A549 treated with GW870086 at 1 μM for 4 hours (cell line): ENCODE results near the gene COQ10A. TPM values are rescaled to one million over a fixed set of nuclear protein-coding genes. Genes with fewer than 3 reads are reported as not detected.

Experiments
- total RNA-seq: library from RNA; stranded (reverse); fragments of 200-300 nt; extraction: Qiagen RNA extraction; gene quantifications from 5 replicates; pipeline ENCODE4 v1.2.3, GENCODE V29; 2022; ENCODE audit warnings: low read depth

COQ10A gene
- total RNA-seq: 16.2 to 17.4 TPM (median 17.0 TPM) in 5 replicates

DNA sequence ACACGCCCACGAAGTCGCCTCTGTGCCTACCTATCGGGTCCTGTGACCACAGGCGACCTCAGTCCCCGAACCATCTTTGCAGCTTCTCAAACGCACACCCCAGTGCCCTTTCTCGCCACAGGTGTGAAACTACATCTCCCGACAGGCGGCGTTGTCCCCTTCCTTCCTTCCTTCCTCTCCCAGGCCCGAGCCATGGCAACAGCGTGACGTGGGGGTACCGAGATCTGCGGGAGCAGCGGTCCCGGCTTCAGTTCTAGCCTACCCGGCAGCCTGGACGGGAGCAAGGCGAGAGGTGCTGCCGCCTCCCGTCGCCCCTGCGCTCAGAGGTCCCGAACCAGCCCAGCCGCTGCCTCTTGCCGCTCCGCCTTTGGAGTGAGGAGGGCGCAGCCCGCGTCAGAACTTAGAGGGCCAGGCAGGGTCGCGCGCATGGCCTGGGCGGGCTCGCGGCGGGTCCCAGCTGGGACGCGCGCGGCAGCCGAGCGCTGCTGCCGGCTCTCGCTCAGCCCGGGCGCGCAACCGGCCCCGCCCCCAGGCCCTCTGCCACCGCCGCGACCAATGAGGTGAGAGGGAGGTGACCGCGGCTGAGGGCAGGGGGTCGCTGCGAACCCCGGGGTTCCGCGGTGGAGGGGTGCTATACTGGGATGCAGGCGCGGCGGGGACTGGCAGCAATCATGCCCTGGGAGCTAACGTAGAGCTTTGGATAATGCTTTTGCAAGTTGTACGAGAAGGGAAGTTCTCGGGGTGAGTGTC lies at the start of gene COQ10A:
TSS of gene COQ10A (plus strand) at position 250 of the 750 bp plus-strand sequence. CDS start at position 427, 177 bp downstream.

DNA sequence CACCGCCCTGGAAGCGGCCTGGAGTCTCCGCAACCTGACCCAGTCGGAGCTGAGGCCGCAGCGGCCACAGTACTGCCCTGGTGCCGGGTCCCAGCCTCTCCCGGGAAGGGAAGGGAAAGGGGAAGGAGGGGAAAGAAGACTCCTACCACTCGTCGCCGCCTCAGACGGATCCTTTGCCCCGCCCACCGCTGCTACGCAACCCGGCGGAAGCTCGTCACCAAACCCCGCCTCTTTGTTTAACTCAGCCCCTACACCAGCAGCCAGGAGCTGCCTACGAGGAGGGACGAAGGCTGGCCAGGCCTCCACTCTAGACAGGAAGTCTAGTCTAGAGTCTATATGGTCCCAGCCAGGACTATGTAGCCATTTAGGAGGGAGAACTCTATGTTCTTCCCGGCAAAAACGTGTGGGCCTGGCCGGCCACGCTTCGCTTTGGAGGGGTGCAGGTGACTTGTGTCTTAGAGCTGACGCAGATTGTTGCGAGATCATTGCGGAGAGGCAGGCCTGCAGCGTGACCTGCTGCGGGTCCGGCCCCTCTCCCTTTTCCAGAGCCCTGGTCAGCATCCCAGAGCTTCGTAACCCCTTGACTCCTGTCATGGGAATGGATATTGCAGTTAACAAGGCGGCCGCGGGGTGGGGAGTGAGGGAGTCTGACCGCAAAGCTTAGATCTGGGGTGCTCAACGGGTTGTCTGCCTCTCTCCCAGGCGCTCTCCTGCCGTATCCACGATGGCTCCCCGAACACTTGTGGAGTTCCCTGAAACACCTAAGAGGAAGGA lies 44.8 kb upstream of the COQ10A start, which contains the start of gene RNF41:
TSS of gene RNF41 (minus strand) at position 166 of the 774 bp plus-strand sequence. CDS start 7,875 bp downstream, outside the sequence.

GRCh38 chr12:56224102-56224701 lies 42.5 kb upstream of the COQ10A start, which contains the start of gene NABP2:
NABP2 (plus strand) TSS chr12:56224342; CDS start chr12:56224857, 515 bp downstream.

DNA sequence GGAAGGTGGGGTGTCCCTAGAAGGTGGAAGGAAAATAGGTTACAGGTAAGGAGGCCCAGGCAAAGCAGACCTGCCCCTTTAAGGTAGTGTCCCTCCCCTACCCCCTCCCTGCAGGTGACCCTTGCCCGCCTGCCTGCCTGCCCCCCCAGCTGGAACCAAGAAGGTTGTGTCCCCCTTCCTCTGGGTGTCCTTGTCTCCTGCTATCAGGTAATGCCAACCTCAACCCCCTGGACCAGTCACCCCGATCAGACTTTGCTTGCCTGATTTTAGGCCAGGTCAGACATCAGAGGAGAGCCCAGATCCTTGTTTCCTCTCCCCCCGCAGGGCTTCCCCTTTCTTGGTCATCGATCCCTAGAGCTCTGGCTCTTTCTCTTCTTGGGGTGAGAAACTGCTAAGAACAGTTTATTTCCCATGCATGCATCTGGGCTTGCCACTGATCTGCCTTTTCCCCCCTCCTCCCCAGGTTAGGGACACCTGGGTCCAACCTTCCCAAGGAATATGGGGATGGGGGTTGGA lies 36.8 kb upstream of the COQ10A start, which contains the start of gene SLC39A5:
TSS of gene SLC39A5 (plus strand) at position 136 of the 516 bp plus-strand sequence. CDS start 1,224 bp downstream, outside the sequence.

DNA sequence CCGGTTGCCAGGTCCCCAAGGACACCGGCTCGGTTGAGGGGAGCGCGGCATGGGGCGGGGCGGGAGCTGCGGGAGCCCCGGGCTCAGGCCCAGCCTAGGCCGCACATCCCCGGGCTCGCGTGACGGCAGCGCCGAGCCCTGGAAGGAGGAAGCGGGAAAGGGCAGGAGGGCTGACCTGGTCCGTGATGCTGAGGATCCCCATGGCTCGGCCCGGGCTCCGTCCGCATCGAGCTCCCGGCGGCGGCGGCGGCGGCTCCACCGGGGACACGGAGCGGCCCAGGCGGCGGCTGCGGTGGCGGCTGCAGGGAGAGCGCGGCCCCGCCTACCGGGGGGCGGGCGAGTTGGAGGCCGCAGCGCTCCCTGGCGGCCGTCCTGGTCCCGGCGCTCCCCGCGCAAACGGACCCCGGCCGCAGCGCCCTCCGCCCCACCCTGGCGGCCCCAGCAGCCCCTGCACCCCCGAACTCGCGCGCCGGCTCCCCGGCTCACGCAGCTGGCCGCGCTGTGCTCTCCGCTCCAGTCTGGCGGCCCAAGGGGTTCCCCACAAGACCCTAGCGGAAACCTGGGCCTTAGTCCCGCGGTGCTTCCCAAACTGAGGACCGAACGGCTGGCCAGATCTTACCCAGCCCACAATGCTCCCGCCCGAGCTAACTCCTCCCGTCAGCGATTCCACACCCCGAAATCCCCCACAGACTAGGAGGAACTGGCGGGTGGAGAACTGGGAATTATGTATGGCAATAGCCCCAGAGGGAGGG lies 8.5 kb upstream of the COQ10A start, which contains the start of gene ANKRD52:
TSS of gene ANKRD52 (minus strand) at position 317 of the 752 bp plus-strand sequence. CDS start at position 202, 115 bp downstream.

DNA sequence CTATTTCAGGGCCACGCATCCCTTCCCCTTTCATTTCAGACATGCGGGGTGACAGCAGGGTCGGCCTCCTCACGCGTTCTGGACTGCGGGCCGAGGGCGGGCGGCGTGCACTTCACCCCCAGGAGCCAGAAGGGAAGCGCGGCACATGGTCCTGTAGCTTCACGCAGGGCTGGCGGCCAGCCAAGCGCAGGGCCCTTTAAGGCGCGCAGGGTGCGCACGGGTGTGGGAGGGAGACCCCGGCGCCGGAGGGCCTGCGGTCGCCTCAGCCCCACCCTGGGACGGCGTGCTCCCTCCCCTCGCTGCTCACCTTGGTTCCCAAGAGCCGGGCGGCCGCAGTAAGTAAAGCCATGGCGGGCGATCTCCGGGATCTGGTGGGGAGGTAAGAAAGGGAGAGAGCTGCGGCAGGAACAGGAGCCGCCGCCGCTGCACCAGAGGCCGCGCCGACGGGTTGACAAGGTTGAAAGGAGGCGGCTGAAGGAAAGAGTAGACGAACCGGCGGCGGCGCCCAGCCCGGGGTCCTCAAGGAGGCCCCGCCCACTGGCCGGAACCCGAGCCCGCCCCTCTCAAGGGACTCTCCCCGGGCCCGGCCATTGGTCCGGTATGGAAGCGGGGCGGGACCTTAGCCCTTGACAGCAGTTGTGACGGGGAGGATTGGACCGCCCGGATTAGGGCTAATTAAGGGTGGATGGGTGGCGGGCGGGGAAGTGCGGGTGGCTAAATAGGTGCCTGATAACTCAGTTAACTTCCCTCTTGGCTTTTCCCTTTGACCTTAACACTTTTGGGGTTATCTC lies 33.3 kb downstream of the COQ10A start, which contains the start of gene CS:
TSS of gene CS (minus strand) at position 478 of the 791 bp plus-strand sequence. CDS start at position 349, 129 bp downstream.

DNA sequence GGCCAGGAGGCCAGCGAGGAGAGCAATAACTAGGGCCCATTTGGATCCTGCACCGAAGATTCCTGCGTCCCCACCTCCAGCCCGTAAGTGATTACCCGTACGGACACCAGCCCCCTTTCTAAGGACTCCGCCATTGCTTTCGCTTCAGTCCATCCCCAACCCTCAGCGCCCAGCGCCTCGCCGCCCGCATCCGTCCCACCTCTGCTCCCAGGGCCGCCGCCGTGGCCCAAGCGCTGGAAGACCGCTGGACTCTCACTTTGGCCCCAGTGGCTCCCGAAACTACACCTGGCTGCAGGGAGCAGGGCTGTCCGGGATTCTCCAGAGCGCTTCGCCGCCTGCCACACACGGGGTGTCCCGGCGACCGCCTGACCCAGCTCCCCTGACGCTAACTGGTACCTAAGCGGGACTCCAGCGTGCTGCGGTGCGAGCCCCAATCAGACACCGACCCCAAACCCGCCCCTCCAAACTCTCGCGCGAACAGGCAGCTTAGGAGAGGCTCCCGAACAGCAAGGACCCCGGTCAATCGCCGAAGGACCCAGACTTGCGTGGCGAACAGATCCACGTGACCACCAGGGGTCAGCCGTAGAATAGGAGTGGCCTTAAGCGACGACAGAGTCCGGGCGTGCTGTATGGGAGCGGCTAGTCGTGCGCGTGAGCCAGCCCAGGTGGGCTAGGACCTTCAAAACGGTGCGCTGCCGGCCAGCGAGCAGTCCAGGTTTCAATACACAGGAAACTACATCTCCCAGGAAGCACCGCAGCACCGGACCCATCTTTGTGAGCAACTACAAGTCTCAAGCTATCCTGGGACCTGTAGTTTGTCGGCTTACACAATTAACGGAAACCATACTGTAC lies 49.1 kb downstream of the COQ10A start, which contains the start of gene CNPY2:
TSS of gene CNPY2 (minus strand) at position 367 of the 852 bp plus-strand sequence. CDS start 771 bp downstream, outside the sequence.

Other genes starting within 250 kb of the COQ10A start
- gene IKZF4, start 245.9 kb upstream of the COQ10A start, total RNA-seq: 1.7 to 3.9 TPM (median 2.9 TPM) in 5 replicates
- 700 to 893 TPM (median 717 TPM) in 5 replicates for gene RPS26, start 225.0 kb upstream of the COQ10A start, total RNA-seq
- gene ERBB3, start 186.8 kb upstream of the COQ10A start, total RNA-seq: 0.95 to 3.0 TPM (median 1.4 TPM) in 5 replicates
- 283 to 329 TPM (median 289 TPM) in 5 replicates for gene PA2G4, start 162.4 kb upstream of the COQ10A start, total RNA-seq
- gene RPL41, start 150.3 kb upstream of the COQ10A start, total RNA-seq: 5,218 to 5,761 TPM (median 5,566 TPM) in 5 replicates
- 2.4 to 3.6 TPM (median 2.6 TPM) in 5 replicates for gene ZC3H10, start 148.7 kb upstream of the COQ10A start, total RNA-seq
- 63.1 to 68.1 TPM (median 65.7 TPM) in 5 replicates for gene ESYT1, start 138.7 kb upstream of the COQ10A start, total RNA-seq
- gene MYL6B, start 114.4 kb upstream of the COQ10A start, total RNA-seq: 72.9 to 93.3 TPM (median 80.4 TPM) in 5 replicates
- gene MYL6, start 108.6 kb upstream of the COQ10A start, total RNA-seq: 2,118 to 2,979 TPM (median 2,161 TPM) in 5 replicates
- 27.3 to 35.8 TPM (median 34.5 TPM) in 5 replicates for gene SMARCC2, start 77.5 kb upstream of the COQ10A start, total RNA-seq
- gene RNF41, start 45.0 kb upstream of the COQ10A start, total RNA-seq: 20.0 to 27.0 TPM (median 24.3 TPM) in 5 replicates
- gene NABP2, start 42.6 kb upstream of the COQ10A start, total RNA-seq: 53.0 to 66.2 TPM (median 57.4 TPM) in 5 replicates
- gene SLC39A5, start 36.9 kb upstream of the COQ10A start, total RNA-seq: 0.34 TPM in 1 of 5 replicates, not detected in the others
- gene ANKRD52, start 8.6 kb upstream of the COQ10A start, total RNA-seq: 37.2 to 45.2 TPM (median 43.7 TPM) in 5 replicates
- gene CS, start 33.4 kb downstream of the COQ10A start, total RNA-seq: 153 to 169 TPM (median 159 TPM) in 5 replicates
- gene CNPY2, start 49.0 kb downstream of the COQ10A start, total RNA-seq: 115 to 162 TPM (median 149 TPM) in 5 replicates
- gene PAN2, start 67.1 kb downstream of the COQ10A start, total RNA-seq: 13.1 to 19.3 TPM (median 15.9 TPM) in 5 replicates
- gene IL23A, start 71.9 kb downstream of the COQ10A start, total RNA-seq: 0.21 to 0.70 TPM (median 0.49 TPM) in 4 of 5 replicates, not detected in the other
- gene STAT2, start 93.2 kb downstream of the COQ10A start, total RNA-seq: 9.8 to 13.2 TPM (median 11.6 TPM) in 5 replicates
- not detected in 5 replicates for gene APOF, start 95.9 kb downstream of the COQ10A start, total RNA-seq
- 32.5 to 39.5 TPM (median 35.5 TPM) in 5 replicates for gene TIMELESS, start 182.5 kb downstream of the COQ10A start, total RNA-seq
- gene MIP, start 187.7 kb downstream of the COQ10A start, total RNA-seq: 0.14 TPM in 1 of 5 replicates, not detected in the others
- gene SPRYD4, start 201.6 kb downstream of the COQ10A start, total RNA-seq: 1.7 to 2.0 TPM (median 1.9 TPM) in 5 replicates
- gene GLS2, start 221.2 kb downstream of the COQ10A start, total RNA-seq: 0.08 to 0.37 TPM (median 0.31 TPM) in 4 of 5 replicates, not detected in the other